ENCODE data around the gene ZFAND6. TPM values are rescaled to one million over a fixed set of nuclear protein-coding genes. Genes with fewer than 3 reads are reported as not detected.
A peak's percentile ranks its signal among the peaks of the same experiment; 100 is the strongest.
"Not testable (repeated sequence)": the region's sequence is repeated elsewhere in the genome, so short reads cannot be mapped to it uniquely, and the experiment has no call there.

The ZFAND6 gene
- 146 and 218 TPM in 2 replicates for total RNA-seq

DNA sequence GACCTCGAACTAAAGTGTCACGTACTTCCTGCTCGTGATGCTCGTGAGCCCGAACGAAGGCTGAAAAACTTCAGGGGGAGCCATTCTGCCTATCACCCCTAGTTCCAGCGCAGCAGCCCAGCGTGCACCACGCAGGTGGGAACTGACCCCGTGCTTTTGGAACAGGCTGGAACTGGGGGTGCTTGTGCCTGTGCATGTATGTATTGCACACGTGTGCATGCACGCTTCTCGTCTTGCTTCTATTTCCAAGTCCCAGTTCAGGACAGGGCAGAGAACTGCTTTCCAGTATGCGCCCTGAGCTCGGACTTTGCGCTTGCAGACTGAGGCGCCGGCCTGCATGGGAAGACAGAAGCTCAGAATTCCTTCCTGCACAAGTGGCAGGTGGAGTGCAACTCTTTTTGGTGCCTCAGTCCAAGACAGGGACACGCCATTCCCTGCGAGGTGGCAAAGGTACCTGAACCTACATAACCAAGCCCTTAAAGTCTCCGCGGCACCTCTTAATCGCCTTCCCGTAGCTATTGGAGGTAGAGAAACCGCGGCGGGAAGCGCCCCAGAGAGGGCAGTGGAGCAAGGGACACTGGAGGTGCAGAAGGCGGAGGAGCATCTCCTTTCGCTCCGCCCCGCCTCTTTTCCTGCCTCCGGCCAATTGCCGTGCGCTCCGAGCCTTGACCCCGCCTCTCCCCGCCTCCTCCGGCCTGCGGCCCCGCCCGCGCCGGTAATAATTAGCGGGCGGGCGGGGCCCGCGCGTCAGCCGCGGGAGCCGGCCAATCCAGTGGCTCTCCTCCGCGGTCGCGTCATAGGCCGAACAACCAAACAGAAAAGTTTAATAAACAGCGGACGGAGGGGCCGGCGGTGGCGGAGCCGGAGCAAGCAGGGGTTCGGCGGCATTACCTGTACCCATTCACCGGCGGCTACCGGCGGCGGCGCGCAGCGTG is at the start of gene ZFAND6:
Gene ZFAND6, plus strand, starts transcription at position 826 of the 935 bp plus-strand sequence. CDS start 60,669 bp downstream, outside the sequence.
- peak; percentile 67 for DNase-seq (ENCODE audit: low read depth, low spot score)

DNA sequence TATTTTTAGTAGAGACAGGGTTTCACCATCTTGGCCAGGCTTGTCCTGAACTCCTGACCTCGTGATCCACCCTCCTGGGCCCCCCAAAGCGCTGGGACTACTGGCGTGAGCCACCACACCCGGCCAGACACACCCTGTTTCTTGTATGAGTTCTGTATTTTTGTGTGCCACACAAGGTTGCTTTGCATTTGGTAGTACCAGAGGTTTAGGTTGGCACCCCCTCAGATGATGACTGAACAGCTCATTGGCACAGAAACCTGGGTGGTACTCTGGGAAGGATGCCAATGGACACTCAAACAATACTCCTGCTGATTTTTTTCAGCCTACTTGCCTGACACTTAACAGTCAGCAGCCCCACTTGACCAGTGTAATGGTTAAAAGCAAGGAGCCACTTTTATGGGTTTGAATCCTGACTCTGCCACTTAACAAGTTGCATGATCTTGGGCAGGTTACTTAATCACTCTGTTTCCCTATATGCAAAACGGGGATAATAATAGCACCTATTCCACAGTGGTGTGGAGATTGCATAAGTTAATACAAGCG is 49.3 kb upstream of the ZFAND6 start:
- no peak for DNase-seq (ENCODE audit: low read depth, low spot score)

- not testable (repeated sequence) for DNase-seq (ENCODE audit: low read depth, low spot score)
Observed at GRCh38 chr15:80011041-80011523, 48.4 kb upstream of the ZFAND6 start.

- DNase-seq (ENCODE audit: low read depth, low spot score): no peak
Observed at GRCh38 chr15:80011596-80011995, 47.9 kb upstream of the ZFAND6 start.

DNA sequence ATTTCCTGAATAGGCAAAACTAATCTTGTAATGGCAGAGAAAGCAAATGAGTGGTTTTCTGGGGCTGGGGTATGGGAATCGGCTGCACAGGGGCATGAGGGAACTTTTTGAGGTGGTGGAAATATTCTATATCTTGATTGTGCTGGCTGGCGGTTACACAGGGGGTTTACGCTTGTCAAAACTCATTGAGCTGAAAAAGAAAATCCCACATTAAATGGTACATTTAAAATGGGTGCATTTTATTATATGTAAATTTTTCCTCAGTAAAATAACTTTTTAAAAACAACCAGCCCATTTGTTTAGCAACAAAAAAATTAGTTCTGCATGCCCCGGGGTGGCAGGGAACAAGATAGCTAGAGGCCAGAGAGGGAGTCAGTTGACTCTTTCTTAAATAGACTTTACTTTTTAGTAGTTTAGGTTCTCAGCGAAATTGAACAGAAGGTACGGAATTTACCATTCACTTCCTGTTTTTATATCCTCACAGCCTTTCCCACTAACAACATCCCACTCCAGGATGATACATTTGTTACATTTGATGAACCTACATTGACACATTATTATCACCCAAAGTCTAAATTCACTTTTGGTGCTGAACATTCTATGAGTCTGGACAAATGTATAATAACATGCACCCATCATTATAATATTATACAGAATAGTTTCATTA is 47.3 kb upstream of the ZFAND6 start:
- DNase-seq (ENCODE audit: low read depth, low spot score): no peak

DNA sequence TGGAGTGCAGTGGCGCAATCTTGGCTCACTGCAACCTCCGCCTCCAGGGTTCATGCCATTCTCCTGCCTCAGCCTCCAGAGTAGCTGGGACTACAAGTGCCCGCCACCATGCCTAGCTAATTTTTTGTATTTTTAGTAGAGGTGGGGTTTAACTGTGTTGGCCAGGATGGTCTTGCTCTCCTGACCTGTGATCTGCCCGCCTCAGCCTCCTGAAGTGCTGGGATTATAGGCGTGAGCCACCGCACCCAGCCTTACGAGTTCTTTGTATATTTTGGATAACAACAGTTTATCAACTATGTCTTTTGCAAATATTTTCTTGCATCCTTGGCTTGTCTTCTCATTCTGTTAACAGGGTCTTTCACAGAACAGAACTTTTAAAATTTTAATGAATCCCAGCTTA is 45.3 kb upstream of the ZFAND6 start:
- not testable (repeated sequence) for DNase-seq (ENCODE audit: low read depth, low spot score)

- DNase-seq (ENCODE audit: low read depth, low spot score): no peak
Observed at GRCh38 chr15:80015156-80015555, 44.3 kb upstream of the ZFAND6 start.

GRCh38 chr15:80016506-80016905 is 43.0 kb upstream of the ZFAND6 start:
- not testable (repeated sequence) for DNase-seq (ENCODE audit: low read depth, low spot score)

GRCh38 chr15:80017139-80017538 is 42.3 kb upstream of the ZFAND6 start:
- DNase-seq (ENCODE audit: low read depth, low spot score): not testable (repeated sequence)

DNA sequence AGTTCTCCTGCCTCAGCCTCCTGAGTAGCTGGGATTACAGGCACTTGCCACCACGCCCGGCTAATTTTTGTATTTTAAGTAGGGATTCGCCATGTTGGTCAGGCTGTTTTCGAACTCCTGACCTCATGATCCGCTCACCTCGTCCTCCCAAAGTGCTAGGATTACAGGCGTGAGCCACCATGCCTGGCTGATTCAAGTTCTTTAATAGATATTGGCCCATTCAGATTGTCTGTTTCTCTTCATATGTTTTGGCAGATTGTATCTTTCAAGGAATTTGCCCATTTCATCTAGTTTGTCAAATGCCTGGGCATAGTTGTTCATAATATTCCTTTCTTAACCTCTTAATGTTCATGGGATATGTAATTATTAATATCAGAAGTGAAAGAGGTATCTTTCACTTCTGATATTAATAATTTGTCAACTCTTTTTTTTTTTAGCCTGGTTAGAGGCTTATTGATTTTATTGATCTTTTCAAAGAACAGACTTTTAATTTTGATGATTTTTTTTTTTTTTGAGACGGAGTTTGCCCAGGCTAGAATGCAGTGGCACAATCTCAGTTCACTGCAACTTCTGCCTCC is 40.2 kb upstream of the ZFAND6 start:
- DNase-seq (ENCODE audit: low read depth, low spot score): no peak

DNA sequence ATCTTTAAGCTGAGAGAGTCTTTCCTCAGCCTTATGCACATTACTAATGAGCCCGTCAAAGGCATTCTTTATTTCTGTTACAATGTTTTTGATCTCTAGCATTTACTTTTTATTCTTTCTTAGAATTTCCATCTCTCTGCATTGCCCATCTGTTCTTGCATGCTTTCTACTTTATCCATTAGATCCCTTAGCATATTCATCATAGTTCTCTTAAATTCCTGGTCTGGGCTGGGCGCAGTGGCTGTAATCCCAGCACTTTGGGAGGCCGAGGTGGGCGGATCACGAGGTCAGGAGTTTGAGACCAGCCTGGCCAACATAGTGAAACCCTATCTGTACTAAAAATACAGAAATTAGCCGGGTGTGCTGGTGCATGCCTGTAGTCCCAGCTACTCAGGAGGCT is 39.3 kb upstream of the ZFAND6 start:
- not testable (repeated sequence) for DNase-seq (ENCODE audit: low read depth, low spot score)

GRCh38 chr15:80020731-80021130 is 38.7 kb upstream of the ZFAND6 start:
- no peak for DNase-seq (ENCODE audit: low read depth, low spot score)

DNA sequence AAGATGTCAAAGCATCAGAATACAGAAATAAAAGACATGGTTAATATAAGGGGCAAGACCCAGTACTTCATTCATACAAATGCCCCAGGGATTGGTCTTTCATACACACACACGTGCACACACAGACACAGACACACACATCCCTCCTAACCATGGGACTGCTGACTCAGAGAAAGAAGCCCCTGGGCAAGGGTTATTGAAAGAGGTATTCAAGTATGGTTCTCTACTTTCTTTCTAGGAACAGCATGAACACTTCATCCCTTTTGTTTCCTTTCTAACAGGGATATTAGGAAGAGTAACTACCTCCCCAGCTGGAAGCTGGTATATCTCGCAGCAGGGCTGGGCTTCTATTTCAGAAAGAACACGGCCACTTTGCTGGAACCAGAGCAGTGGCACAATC is 33.2 kb upstream of the ZFAND6 start:
- DNase-seq (ENCODE audit: low read depth, low spot score): no peak

DNA sequence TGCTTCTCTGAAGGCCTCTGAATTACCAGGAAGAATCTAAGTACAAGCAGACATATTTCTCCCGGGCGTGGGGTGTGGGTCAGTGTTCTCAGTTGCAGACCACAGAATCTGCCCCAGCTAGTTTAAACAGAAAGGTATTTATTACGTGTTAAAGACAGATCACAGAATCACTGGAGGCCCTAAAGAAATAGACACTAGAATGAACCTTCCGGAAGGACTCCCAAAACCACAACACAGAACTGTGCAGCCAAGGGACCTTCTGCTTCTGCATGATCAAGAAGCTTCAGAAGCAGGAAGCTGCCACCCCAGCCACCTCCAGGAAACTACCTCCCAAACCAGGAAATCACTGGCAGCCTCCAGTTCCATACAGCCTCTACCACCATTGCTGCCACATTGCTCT is 32.7 kb upstream of the ZFAND6 start:
- DNase-seq (ENCODE audit: low read depth, low spot score): no peak

GRCh38 chr15:80028937-80029336 is 30.5 kb upstream of the ZFAND6 start:
- DNase-seq (ENCODE audit: low read depth, low spot score): no peak

- no peak for DNase-seq (ENCODE audit: low read depth, low spot score)
Observed at GRCh38 chr15:80031841-80032240, 27.6 kb upstream of the ZFAND6 start.

DNA sequence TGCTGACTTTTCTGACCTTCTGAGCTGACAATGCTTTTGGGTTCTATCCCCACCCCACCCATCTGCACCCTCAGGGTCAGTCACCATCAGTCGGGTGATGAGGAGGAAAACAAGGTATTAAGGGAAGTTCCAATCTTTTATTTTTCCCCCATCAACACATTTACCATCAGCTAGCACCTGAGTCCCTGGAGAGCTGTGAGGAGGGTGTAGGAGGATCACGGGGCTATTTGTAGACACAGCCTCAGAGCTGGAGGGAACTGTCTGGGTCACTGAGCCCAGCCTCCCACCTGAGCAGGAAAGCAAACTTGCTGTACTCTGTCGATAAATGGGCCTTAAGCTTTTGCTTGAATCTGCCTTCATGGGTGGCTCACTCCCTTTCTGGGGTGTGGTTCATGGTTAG is 24.8 kb upstream of the ZFAND6 start:
- no peak for DNase-seq (ENCODE audit: low read depth, low spot score)

GRCh38 chr15:80036071-80036470 is 23.4 kb upstream of the ZFAND6 start:
- no peak for DNase-seq (ENCODE audit: low read depth, low spot score)

DNA sequence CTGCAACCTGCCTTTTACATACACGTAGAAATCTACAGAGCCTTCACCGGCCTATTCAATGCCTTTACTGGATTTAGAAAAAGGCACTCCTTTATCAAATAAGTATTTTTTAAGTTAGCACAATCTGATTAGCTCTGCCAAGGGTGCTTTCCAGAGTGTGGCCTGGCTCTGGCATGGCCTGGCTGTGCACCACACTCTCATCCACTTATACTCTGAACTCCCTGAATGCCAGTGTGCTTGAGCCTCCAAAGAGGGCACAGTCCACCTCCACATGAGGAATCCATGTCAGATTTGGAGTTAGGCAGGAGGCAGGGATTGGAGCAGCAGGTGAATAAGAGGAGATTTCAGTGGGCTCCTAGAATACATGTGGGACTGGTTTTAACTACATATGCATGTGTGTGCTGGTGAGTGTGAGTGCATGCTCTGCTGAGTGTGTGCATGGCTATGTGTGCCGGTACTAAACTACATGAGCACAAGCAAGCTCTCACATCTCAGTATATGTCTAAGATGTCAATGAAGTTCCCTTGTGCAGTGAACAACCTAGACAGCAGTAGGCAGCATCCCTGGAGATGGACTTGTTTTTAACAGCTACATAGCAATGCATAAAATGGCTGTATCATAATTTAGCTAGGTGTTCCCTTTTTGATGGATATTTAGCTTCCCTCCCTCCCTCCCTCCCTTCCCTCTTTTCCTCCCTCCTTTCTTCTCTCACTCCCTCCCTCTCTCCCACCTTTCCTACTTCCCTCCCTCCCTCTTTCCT is 17.8 kb upstream of the ZFAND6 start:
- DNase-seq (ENCODE audit: low read depth, low spot score): no peak

- DNase-seq (ENCODE audit: low read depth, low spot score): no peak
Observed at GRCh38 chr15:80042568-80042967, 16.9 kb upstream of the ZFAND6 start.

- DNase-seq (ENCODE audit: low read depth, low spot score): not testable (repeated sequence)
Observed at GRCh38 chr15:80045219-80045618, 14.3 kb upstream of the ZFAND6 start.
